ENCODE data around the gene SPRR2G.
"Not testable (repeated sequence)": the region's sequence is repeated elsewhere in the genome, so short reads cannot be mapped to it uniquely, and the experiment has no call there.

GRCh38 chr1:153128688-153129087 is 22.0 kb downstream of the SPRR2G start:
- TF ChIP-seq, protein P1, sequence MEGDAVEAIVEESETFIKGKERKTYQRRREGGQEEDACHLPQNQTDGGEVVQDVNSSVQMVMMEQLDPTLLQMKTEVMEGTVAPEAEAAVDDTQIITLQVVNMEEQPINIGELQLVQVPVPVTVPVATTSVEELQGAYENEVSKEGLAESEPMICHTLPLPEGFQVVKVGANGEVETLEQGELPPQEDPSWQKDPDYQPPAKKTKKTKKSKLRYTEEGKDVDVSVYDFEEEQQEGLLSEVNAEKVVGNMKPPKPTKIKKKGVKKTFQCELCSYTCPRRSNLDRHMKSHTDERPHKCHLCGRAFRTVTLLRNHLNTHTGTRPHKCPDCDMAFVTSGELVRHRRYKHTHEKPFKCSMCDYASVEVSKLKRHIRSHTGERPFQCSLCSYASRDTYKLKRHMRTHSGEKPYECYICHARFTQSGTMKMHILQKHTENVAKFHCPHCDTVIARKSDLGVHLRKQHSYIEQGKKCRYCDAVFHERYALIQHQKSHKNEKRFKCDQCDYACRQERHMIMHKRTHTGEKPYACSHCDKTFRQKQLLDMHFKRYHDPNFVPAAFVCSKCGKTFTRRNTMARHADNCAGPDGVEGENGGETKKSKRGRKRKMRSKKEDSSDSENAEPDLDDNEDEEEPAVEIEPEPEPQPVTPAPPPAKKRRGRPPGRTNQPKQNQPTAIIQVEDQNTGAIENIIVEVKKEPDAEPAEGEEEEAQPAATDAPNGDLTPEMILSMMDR (IDR thresholded peaks at IDR 0.05): not testable (repeated sequence)
- TF ChIP-seq POLR2A (IDR thresholded peaks at IDR 0.05): not testable (repeated sequence)

Data from esophagus squamous epithelium (tissue), 4 donors.